HG02943 (cell line): ENCODE measurements around the gene CEP63.
"Not testable (repeated sequence)": the region's sequence is repeated elsewhere in the genome, so short reads cannot be mapped to it uniquely, and the experiment has no call there.

Experiments
- ATAC-seq: cut with Tn5 transposase; IDR thresholded peaks from one replicate; pipeline ENCODE4 v1.9.1; 2021; ENCODE audit warnings: mild to moderate bottlenecking, low read depth, moderate library complexity; ENCODE audit not compliant: unreplicated experiment

The CEP63 gene

GRCh38 chr3:134505485-134505884, 19.6 kb downstream of the CEP63 start:
- no peak for ATAC-seq

GRCh38 chr3:134511500-134511899, 25.6 kb downstream of the CEP63 start:
- no peak for ATAC-seq

- no peak for ATAC-seq
These were observed 31.0 kb downstream of the CEP63 start for GRCh38 chr3:134516905-134517304.

GRCh38 chr3:134517791-134518190, 31.9 kb downstream of the CEP63 start:
- ATAC-seq = no peak

GRCh38 chr3:134522541-134522940, 36.7 kb downstream of the CEP63 start:
- no peak for ATAC-seq

- ATAC-seq = no peak
These were observed 39.4 kb downstream of the CEP63 start for GRCh38 chr3:134525293-134525692.

GRCh38 chr3:134526319-134526718, 40.5 kb downstream of the CEP63 start:
- ATAC-seq = no peak

GRCh38 chr3:134527037-134527436, 41.2 kb downstream of the CEP63 start:
- ATAC-seq = no peak

- ATAC-seq = no peak
These were observed 41.8 kb downstream of the CEP63 start for GRCh38 chr3:134527538-134528186.

- ATAC-seq = no peak
These were observed 47.6 kb downstream of the CEP63 start for GRCh38 chr3:134533493-134533892.

- ATAC-seq = no peak
These were observed 49.5 kb downstream of the CEP63 start for GRCh38 chr3:134535186-134535970.

- no peak for ATAC-seq
These were observed 50.9 kb downstream of the CEP63 start for GRCh38 chr3:134536781-134537180.

- ATAC-seq = no peak
These were observed 56.6 kb downstream of the CEP63 start for GRCh38 chr3:134542287-134542958.

GRCh38 chr3:134543113-134543512, 57.3 kb downstream of the CEP63 start:
- ATAC-seq = no peak

GRCh38 chr3:134544316-134544715, 58.5 kb downstream of the CEP63 start:
- no peak for ATAC-seq

GRCh38 chr3:134544783-134545182, 58.9 kb downstream of the CEP63 start:
- ATAC-seq = not testable (repeated sequence)

- no peak for ATAC-seq
These were observed 60.0 kb downstream of the CEP63 start for GRCh38 chr3:134545818-134546217.

GRCh38 chr3:134552784-134553183, 66.9 kb downstream of the CEP63 start:
- no peak for ATAC-seq

- no peak for ATAC-seq
These were observed 73.7 kb downstream of the CEP63 start for GRCh38 chr3:134559591-134559990.

- no peak for ATAC-seq
These were observed 76.2 kb downstream of the CEP63 start for GRCh38 chr3:134562055-134562454.

GRCh38 chr3:134563601-134564000, 77.7 kb downstream of the CEP63 start:
- ATAC-seq = no peak

GRCh38 chr3:134564991-134565390, 79.1 kb downstream of the CEP63 start:
- no peak for ATAC-seq
